Measurements from ENCODE around the gene LIMA1. TPM values are rescaled to one million over a fixed set of nuclear protein-coding genes. Genes with fewer than 3 reads are reported as not detected.
"Not testable (repeated sequence)": the region's sequence is repeated elsewhere in the genome, so short reads cannot be mapped to it uniquely, and the experiment has no call there.

LIMA1 gene
- total RNA-seq, 1 experiment from 2014 or later = 39.5 TPM

DNA sequence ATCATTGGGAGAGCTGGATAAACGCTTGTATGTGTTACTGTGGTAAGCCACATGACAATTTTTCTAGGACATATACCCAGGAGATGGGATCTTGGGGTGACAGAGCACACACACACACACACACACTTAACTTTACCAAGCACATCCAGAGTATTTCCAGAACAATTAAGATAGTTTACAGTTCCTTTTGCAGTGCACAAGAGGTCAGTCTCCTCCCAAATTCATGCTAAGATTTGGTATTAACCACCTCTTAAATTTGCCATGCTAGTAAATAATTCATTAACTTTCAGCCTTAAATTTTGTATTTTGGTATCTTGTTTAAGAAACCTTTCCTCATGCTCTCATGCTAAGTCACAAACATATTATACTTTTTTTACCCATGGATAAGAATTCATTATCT lies 33.9 kb upstream of the LIMA1 start:
- no peak overlapping the region for H3K27ac ChIP-seq (ENCODE audit: low read length)
- H3K79me2 ChIP-seq (ENCODE audit: low read length) = no peaks in the 10 kb centered on the region
- H3K27me3 ChIP-seq (ENCODE audit: low read length) = no peaks in the 10 kb centered on the region
- no peaks in the 10 kb centered on the region for H4K20me1 ChIP-seq (ENCODE audit: insufficient read depth, low read depth, low read length)
- H3K9me3 ChIP-seq (ENCODE audit: low read length) = no peaks in the 10 kb centered on the region
- no peak overlapping the region for H3K4me3 ChIP-seq (ENCODE audit: low read length)
- H3K36me3 ChIP-seq (ENCODE audit: insufficient read depth, low read length) = no peaks in the 10 kb centered on the region
- H3K4me1 ChIP-seq (ENCODE audit: low read length) = no peaks in the 10 kb centered on the region
- H3K9me2 ChIP-seq (replicated peaks; ENCODE audit: insufficient read depth, low read length) = no peaks in the 10 kb centered on the region
- no peak overlapping the region for H3K9ac ChIP-seq (ENCODE audit: low read length)
- H3K4me2 ChIP-seq (ENCODE audit: low read depth, low read length, poor library complexity, severe bottlenecking) = no peak overlapping the region
- DNase-seq = no peak
- H2AFZ ChIP-seq (ENCODE audit: low read length) = no peak overlapping the region

GRCh38 chr12:50315803-50316202 lies 32.5 kb upstream of the LIMA1 start:
- no peak overlapping the region for H2AFZ ChIP-seq (ENCODE audit: low read length)
- DNase-seq = no peak

GRCh38 chr12:50314636-50315312 lies 31.5 kb upstream of the LIMA1 start:
- H3K9ac ChIP-seq (ENCODE audit: low read length) = no peak overlapping the region
- H3K27ac ChIP-seq (ENCODE audit: low read length) = no peak overlapping the region
- no peaks in the 10 kb centered on the region for H3K36me3 ChIP-seq (ENCODE audit: insufficient read depth, low read length)
- H2AFZ ChIP-seq (ENCODE audit: low read length) = no peak overlapping the region
- H3K4me2 ChIP-seq (ENCODE audit: low read depth, low read length, poor library complexity, severe bottlenecking) = no peak overlapping the region
- H3K79me2 ChIP-seq (ENCODE audit: low read length) = no peaks in the 10 kb centered on the region
- no peaks in the 10 kb centered on the region for H3K4me1 ChIP-seq (ENCODE audit: low read length)
- H3K9me2 ChIP-seq (replicated peaks; ENCODE audit: insufficient read depth, low read length) = no peaks in the 10 kb centered on the region
- H3K27me3 ChIP-seq (ENCODE audit: low read length) = no peaks in the 10 kb centered on the region
- H4K20me1 ChIP-seq (ENCODE audit: insufficient read depth, low read depth, low read length) = no peaks in the 10 kb centered on the region
- DNase-seq = peak; percentile 72
- no peaks in the 10 kb centered on the region for H3K9me3 ChIP-seq (ENCODE audit: low read length)
- H3K4me3 ChIP-seq (ENCODE audit: low read length) = no peak overlapping the region

More at GRCh38 chr12:50315803-50316202, 32.5 kb upstream of the LIMA1 start:
- Histone ChIP-seq H4K20me1 (ENCODE audit: insufficient read depth, low read depth, low read length) (no peaks in the 10 kb centered on the region), H3K4me3 (ENCODE audit: low read length) (no peak overlapping the region), H3K4me1 (ENCODE audit: low read length) (no peaks in the 10 kb centered on the region), H3K9me2 (replicated peaks; ENCODE audit: insufficient read depth, low read length) (no peaks in the 10 kb centered on the region), H3K79me2 (ENCODE audit: low read length) (no peaks in the 10 kb centered on the region), H3K9me3 (ENCODE audit: low read length) (no peaks in the 10 kb centered on the region), H3K36me3 (ENCODE audit: insufficient read depth, low read length) (no peaks in the 10 kb centered on the region), H3K4me2 (ENCODE audit: low read depth, low read length, poor library complexity, severe bottlenecking) (no peak overlapping the region), H3K27ac (ENCODE audit: low read length) (no peak overlapping the region), H3K9ac (ENCODE audit: low read length) (no peak overlapping the region), H3K27me3 (ENCODE audit: low read length) (no peaks in the 10 kb centered on the region)

DNA sequence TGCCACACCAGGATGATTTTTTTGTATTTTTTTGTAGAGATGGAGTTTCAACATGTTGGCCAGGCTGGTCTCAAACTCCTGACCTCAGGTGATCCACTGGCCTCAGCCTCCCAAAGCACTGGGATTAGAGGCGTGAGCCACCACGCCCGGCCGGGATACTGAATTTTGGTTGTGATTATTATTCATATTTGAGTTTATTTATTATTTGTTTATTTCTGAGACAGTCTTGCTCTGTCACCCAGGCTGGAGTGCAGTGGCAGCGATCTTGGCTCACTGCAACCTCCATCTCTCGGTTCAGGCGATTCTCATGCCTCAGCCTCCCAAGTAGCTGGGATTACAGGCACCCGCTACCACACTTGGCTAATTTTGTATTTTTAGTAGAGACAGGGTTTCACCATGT lies 30.7 kb upstream of the LIMA1 start:
- H3K9me2 ChIP-seq (replicated peaks; ENCODE audit: insufficient read depth, low read length); H2AFZ ChIP-seq (ENCODE audit: low read length); DNase-seq; H3K4me3 ChIP-seq (ENCODE audit: low read length); H3K4me2 ChIP-seq (ENCODE audit: low read depth, low read length, poor library complexity, severe bottlenecking); H3K79me2 ChIP-seq (ENCODE audit: low read length); H3K4me1 ChIP-seq (ENCODE audit: low read length); H3K27ac ChIP-seq (ENCODE audit: low read length); H3K9me3 ChIP-seq (ENCODE audit: low read length); H3K27me3 ChIP-seq (ENCODE audit: low read length); H3K36me3 ChIP-seq (ENCODE audit: insufficient read depth, low read length); H4K20me1 ChIP-seq (ENCODE audit: insufficient read depth, low read depth, low read length); H3K9ac ChIP-seq (ENCODE audit: low read length): not testable (repeated sequence)

GRCh38 chr12:50313256-50313931 lies 30.1 kb upstream of the LIMA1 start:
- Histone ChIP-seq H3K4me1 (ENCODE audit: low read length) (no peaks in the 10 kb centered on the region), H3K9me3 (ENCODE audit: low read length) (no peaks in the 10 kb centered on the region), H4K20me1 (ENCODE audit: insufficient read depth, low read depth, low read length) (no peaks in the 10 kb centered on the region), H2AFZ (ENCODE audit: low read length) (no peak overlapping the region), H3K27me3 (ENCODE audit: low read length) (no peaks in the 10 kb centered on the region), H3K4me2 (ENCODE audit: low read depth, low read length, poor library complexity, severe bottlenecking) (no peak overlapping the region), H3K4me3 (ENCODE audit: low read length) (no peak overlapping the region), H3K79me2 (ENCODE audit: low read length) (no peaks in the 10 kb centered on the region), H3K27ac (ENCODE audit: low read length) (no peak overlapping the region), H3K36me3 (ENCODE audit: insufficient read depth, low read length) (no peaks in the 10 kb centered on the region), H3K9me2 (replicated peaks; ENCODE audit: insufficient read depth, low read length) (no peaks in the 10 kb centered on the region), H3K9ac (ENCODE audit: low read length) (no peak overlapping the region)
- DNase-seq = no peak

- H3K4me3 ChIP-seq (ENCODE audit: low read length); H2AFZ ChIP-seq (ENCODE audit: low read length); H3K9me2 ChIP-seq (replicated peaks; ENCODE audit: insufficient read depth, low read length); H3K9me3 ChIP-seq (ENCODE audit: low read length); H3K9ac ChIP-seq (ENCODE audit: low read length); H3K27ac ChIP-seq (ENCODE audit: low read length); H3K36me3 ChIP-seq (ENCODE audit: insufficient read depth, low read length); H3K79me2 ChIP-seq (ENCODE audit: low read length); H3K4me1 ChIP-seq (ENCODE audit: low read length); DNase-seq; H4K20me1 ChIP-seq (ENCODE audit: insufficient read depth, low read depth, low read length); H3K27me3 ChIP-seq (ENCODE audit: low read length); H3K4me2 ChIP-seq (ENCODE audit: low read depth, low read length, poor library complexity, severe bottlenecking): not testable (repeated sequence)
These were observed 28.7 kb upstream of the LIMA1 start for GRCh38 chr12:50311858-50312609.

DNA sequence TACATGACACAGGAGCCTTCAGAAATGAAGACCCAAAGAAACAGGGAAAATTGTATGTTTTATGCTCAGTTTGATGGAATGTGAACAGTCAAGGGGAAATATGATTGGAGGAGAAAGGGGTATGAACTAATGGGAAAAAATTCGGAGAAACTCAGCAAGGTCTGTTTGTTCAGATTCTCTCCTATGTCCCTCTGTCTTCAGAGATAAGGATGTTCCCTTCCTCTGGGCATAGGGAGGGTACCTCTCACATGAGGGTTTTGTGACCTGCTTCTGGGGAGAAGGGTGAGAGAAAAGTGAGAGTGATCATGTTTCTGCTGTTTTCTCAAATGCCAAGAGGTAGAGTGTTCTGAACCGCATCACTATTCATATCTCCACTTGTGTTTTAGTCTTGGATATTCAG lies 26.6 kb upstream of the LIMA1 start:
- no peak overlapping the region for H3K27ac ChIP-seq (ENCODE audit: low read length)
- no peak for DNase-seq
- H3K9me3 ChIP-seq (ENCODE audit: low read length) = no peaks in the 10 kb centered on the region
- no peak overlapping the region for H3K4me3 ChIP-seq (ENCODE audit: low read length)
- no peak overlapping the region for H2AFZ ChIP-seq (ENCODE audit: low read length)
- no peak overlapping the region for H3K9ac ChIP-seq (ENCODE audit: low read length)
- no peaks in the 10 kb centered on the region for H4K20me1 ChIP-seq (ENCODE audit: insufficient read depth, low read depth, low read length)
- no peaks in the 10 kb centered on the region for H3K27me3 ChIP-seq (ENCODE audit: low read length)
- no peaks in the 10 kb centered on the region for H3K36me3 ChIP-seq (ENCODE audit: insufficient read depth, low read length)
- no peaks in the 10 kb centered on the region for H3K4me1 ChIP-seq (ENCODE audit: low read length)
- H3K79me2 ChIP-seq (ENCODE audit: low read length) = no peaks in the 10 kb centered on the region
- H3K9me2 ChIP-seq (replicated peaks; ENCODE audit: insufficient read depth, low read length) = no peaks in the 10 kb centered on the region
- no peak overlapping the region for H3K4me2 ChIP-seq (ENCODE audit: low read depth, low read length, poor library complexity, severe bottlenecking)

- no peak for DNase-seq
- no peaks in the 10 kb centered on the region for H3K9me3 ChIP-seq (ENCODE audit: low read length)
- H3K9ac ChIP-seq (ENCODE audit: low read length) = no peak overlapping the region
- no peaks in the 10 kb centered on the region for H3K36me3 ChIP-seq (ENCODE audit: insufficient read depth, low read length)
- H3K4me2 ChIP-seq (ENCODE audit: low read depth, low read length, poor library complexity, severe bottlenecking) = no peak overlapping the region
- H3K27ac ChIP-seq (ENCODE audit: low read length) = no peak overlapping the region
- H3K4me3 ChIP-seq (ENCODE audit: low read length) = no peak overlapping the region
- H3K9me2 ChIP-seq (replicated peaks; ENCODE audit: insufficient read depth, low read length) = no peaks in the 10 kb centered on the region
- H3K79me2 ChIP-seq (ENCODE audit: low read length) = no peaks in the 10 kb centered on the region
- peaks cover 11% of the 10 kb centered on the region for H3K4me1 ChIP-seq (ENCODE audit: low read length)
- H3K27me3 ChIP-seq (ENCODE audit: low read length) = no peaks in the 10 kb centered on the region
- H4K20me1 ChIP-seq (ENCODE audit: insufficient read depth, low read depth, low read length) = no peaks in the 10 kb centered on the region
- no peak overlapping the region for H2AFZ ChIP-seq (ENCODE audit: low read length)
These were observed 19.4 kb upstream of the LIMA1 start for GRCh38 chr12:50302686-50303085.
